HG02623 (cell line): ENCODE data around the gene SMG6.
A peak's percentile ranks its signal among the peaks of the same experiment; 100 is the strongest.
"Not testable (repeated sequence)": the region's sequence is repeated elsewhere in the genome, so short reads cannot be mapped to it uniquely, and the experiment has no call there.

Experiments used
- ATAC-seq: cut with Tn5 transposase; IDR thresholded peaks from one replicate; pipeline ENCODE4 v1.9.1; 2021; ENCODE audit warnings: moderate library complexity; ENCODE audit not compliant: unreplicated experiment

The SMG6 gene

DNA sequence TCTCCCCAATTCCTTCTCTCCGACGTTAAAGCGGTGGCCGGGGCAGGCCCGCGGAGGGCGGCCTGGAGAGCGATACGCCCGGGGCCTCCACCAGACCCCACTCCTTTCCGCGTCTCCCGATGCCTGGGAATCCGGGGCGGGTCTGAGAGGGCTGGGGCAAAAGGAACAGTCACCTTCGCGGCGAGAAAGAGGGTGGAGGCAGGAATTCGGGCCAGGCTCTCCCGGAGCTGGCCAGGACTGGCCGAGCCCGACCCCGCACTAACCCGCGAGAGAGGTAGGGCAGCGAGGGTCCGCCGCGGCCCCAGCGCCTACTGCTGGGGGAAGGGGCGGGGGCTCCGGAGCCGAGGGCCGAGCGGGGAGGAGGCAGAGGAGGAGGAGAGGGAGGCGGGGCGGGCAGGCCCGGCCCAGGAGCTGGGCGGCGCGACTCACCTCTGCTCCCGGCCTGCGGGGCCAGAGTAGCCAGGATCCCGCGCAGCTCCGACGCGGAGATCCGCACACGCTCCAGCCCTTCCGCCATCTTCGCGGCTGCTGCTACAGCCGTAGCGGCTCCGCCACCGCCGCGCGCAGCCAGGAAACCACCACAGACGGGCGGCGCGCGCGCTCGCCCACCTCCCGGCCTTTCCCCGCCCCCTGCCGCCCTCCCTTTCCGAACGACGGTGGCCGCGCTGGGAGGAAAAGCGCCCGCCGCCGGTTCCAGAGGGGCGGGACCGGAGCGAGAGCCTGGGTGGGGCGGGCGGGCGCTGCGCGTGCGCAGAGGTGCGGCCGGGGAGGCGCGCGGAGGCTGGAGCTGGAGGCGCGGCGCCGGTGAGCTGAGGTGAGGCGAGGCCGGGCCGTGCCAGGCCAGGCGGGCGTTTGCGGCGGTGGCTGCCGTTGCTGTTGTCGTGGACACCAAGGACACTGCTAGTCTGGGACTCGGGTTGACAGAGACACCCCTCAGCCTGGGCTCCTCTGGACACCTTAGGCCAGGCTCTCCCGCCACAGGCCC lies at the start of gene SMG6, which contains the start of gene SRR:
Gene SMG6 (minus strand): TSS at position 582 of the 985 bp plus-strand sequence. CDS start 65 bp downstream, at position 517.
Gene SRR (plus strand): TSS at position 747 of the 985 bp plus-strand sequence. CDS start 11,611 bp downstream, outside the sequence.
- peak; percentile 72 for ATAC-seq

DNA sequence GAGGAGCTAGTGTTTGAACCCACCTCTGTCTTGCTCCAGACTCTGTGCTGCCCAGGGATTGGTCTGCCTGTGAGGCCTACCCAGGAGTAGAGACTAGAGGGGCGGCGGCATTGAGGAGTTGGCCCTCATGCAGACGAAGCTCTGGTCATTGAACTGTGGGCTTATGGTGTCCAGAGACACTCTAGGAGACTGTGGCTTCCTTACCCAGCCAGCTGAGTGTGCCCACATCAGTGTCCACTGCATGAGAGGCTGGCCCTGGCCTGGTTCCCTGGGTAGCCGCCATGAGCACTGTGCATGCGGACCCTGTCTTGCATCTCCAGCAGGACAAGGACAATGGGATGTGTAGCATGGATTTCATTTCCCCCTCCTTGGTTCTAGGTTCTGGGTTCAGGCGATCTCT lies 47.7 kb upstream of the SMG6 start:
- ATAC-seq = no peak

DNA sequence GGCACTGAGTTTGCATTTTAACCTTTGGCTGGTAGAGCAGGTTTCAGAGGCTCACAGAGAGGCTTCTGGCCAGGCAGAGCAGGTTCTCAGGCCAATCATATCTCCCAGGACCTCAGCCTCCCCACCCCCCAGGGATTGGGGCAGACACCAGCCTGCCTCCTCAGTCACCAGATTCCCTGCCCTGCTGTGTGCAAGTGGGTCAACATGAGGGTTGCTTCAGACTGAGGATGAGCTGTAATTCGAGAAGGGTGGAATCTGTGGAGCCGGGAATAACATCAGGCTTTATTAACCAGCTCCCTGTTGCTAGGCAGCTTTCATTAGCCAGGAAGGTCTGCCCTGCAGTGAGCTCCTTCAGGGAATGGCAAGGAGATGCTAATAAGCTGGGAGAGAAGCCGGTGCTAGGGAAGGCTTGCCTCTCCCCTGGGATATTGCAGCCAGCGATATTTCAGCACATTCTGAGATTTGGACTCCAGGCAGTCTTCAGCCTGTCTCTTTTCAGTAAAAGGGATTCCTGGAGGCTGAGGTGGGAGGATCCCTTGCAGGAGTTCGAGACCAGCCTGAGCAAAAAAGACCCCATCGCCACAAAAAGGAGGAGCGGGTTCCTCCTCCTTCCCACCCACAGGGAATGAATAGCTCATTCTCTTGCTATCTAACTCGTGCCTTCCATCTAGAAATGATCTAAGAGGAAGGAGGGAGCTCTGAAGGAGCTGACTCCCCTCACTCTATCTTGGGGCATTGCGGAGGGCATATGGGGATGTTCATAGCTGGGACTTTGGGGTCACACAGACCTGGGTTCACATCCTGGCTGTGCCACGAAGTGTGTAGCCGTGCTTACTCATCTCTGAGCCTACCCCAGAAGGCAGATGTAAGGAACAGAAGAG lies 44.5 kb upstream of the SMG6 start:
- ATAC-seq = no peak

DNA sequence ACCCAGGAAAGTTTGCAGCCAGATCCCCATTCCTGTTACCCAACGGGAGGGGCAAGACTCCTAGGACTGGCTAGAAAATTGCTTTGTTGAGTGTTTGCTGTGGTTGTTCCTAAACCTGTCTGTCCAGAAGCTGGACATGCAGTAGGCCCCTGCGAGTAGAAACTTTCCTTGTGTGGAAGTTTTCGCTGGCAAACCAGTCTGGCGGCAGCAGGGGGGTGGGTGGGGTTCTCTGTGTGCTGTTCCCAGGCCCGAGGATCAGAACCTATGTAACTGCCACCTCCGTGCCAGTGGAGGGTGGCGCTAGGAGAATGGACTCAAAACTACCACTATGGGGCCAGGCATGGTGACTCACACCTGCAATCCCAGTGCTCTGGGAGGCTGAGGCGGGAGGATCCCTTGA lies 42.9 kb upstream of the SMG6 start:
- ATAC-seq = no peak

DNA sequence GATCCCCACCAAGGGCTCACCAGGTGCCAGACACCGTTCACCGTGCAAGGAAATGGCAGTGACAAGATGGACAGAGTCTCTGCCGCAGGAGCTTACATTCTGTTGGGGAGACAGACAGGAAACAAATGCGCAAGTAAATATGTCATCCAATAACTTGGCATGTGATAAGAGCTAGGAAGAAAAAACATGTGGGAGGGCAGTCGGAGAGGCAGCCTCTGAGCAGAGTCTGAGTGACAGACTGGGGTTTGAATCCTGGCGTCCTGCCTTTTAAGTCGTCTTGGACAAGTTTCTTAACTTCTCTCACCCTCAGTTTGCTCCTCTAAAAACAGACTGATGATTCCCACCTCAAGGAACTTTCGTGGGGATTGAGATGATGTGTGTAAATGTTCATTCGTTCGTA lies 40.9 kb upstream of the SMG6 start:
- no peak for ATAC-seq

DNA sequence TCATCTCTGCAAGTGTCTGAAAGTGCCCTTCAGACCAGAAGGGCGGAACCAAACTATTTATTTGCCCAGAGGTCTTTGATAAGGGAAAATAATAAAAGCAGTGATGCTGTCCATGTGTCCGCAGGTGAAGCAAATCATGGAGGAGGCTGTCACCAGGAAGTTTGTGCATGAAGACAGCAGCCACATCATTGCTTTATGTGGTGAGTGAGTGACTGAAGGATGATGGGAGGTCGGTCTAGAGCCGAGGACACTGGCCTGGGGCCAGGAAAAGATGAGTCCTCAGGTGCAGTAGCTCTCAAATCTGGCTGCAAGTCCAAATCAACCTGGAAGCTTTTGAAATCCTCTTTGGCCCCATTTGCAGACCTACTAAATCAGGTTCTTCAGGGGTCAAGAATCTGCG lies 39.8 kb upstream of the SMG6 start:
- ATAC-seq = no peak

DNA sequence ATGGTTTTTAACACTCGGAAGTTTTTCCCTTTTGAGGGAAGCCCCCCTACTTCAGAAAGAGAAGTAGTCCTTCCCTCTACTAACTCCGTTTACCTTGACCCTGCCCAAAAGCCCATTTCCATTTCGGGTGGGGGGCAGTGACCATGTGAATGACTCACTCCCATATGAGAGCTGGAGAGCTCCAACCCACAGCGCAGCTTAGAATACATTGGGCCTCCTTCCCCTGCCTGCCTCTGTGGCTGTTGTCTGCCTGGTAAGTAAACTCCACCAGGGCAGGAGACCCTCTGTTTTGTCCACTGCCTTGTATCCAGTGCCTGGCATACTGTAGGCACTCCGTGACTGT lies 34.7 kb upstream of the SMG6 start:
- ATAC-seq = no peak

DNA sequence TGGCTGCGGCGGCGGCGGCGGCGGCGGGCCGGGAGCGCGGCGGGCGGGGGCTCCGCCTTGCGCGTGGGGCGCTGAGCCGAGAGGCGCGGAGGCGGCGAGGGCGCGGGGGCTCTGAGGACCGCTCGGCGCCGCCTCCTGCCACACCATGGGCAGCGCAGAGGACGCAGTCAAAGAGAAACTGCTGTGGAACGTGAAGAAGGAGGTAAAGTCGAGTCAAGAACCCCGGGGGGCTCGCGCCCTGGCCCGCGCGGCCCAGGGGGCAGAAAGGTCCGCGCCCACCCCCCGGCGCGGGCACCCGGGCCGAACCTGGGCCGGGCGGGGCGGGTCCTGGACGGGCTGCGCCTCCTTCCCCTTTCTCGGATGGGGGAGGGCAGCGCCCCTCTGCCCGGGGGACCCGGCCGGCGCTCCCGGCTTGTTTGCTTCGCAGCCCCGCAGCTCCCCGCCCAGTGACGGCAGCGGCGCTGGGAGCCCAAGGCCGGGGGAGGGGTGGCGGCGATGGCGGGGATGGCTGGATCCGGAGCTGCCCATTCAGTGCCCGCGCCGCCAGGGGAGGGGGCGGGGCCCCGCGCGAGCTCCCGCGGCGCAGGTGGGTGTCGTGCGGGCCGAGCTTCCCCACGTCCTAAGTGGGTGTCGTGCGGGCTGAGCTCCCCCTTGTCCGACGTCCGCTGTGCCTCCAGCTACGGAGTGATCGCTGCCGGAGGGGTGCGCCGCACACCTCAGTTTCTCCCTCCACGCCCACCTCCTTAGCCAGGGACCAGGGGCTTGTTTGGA lies 34.1 kb upstream of the SMG6 start:
- ATAC-seq = no peak

DNA sequence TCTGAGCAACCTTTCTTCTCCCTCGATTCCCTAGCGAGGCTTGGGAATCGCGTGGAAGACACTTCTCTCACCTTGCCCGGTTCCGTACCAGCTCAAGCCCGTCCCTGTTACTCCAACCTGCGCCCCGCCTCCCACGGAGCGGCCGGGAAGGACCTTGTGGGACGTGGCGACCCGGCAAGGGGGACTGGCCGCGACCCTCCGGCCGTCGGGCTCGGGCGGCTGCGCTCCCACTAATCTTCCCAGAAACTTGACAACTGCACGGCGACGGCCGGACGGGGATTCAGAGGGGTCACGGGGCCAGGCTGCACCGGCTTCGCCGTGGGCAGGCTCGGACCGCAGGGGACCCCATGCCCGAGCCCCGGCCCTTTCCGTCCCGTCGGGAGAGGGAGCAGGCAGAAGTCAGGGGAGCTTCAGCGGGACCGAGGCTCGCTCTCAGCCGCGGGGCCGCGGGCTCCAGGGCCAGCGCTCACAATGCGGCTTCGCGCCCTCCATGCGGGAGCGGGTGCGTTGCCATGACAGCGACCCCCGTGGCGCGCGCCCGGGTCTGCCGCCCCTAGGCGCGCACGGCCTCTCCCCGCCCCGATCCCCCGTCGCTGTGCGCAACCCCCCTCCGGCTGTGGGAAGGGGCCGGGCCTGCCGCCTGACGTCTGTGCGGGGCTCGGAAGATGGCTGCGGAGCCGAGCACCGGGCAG lies 33.4 kb upstream of the SMG6 start, which contains the start of gene SGSM2:
Gene SGSM2 (plus strand): TSS at position 650 of the 692 bp plus-strand sequence. CDS start 188 bp downstream, outside the sequence.
- no peak for ATAC-seq

DNA sequence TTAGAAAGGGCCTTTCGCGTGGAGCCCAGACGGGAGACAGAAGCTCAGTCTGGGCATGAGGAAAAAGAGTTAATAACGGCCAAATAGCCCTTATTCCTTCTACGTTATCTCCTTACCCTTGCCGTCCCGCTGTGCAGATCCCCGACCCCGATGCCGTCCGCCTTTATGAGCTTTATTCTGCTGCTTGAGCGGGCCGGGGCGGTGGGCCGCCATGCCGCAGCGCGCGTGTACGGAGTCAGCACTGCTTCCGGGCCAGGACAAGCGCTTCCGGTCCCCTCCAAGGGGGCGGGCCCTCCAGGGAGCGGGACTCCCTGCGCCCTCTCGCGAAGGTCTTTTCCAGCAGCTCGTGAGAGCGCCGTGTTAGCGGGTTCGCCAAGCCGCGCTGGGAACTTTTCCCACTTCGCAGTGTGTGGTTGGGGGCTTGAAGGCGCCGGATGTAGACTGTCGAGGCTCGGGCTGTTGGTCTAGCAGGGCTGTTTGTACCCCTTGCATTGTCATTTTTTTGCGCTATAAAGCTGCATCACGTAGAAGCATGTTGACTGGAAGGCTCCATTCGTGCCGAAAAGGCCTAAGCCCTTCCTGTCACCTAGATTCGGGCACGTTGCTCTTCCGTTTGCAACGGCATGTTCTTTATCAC lies 32.7 kb upstream of the SMG6 start, which contains the start of gene TSR1:
Gene TSR1 (minus strand): TSS at position 243 of the 637 bp plus-strand sequence. CDS start 30 bp downstream, at position 213.
- ATAC-seq = peak; percentile 85

DNA sequence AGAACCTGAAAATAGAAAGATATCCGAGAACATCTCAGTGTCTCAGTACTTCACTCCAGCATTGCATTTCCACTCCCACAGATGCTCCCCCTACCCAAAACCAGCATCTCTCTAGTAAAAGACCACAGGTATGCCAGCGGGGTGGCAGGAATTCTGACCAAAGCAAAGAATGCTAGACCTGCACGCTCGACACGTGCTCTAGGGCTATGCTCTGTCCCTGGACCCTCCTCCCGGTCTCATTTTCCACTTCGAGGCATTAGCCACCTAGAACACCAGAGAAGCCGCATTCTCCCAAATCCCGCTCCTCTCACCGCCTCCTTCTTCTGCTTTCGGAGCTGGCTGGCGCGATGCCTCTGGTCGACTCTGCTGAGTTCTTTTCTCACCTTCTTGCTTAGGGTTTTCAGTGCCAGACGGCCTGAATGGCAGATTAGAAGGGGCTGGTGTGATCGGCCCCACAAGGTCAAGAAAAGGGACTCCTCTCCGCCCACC lies 32.2 kb upstream of the SMG6 start:
- no peak for ATAC-seq

DNA sequence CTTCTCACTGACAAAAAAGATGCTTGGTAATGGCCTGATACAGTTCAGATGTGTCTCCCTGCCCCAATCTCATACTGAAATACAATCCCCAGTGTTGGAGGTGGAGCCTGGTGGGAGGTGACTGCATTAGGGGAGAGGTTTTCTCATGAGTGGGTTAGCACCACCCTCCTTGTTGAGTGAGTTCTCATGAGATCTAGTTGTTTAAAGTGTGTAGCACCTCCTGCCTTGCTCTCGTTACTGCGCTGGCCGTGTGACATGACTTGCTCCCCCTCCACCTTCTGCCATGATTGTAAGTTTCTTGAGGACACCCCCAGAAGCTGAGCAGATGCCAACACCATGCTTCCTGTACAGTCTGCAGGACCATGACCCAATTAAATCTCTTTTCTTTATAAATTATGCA lies 27.7 kb upstream of the SMG6 start:
- ATAC-seq = no peak

DNA sequence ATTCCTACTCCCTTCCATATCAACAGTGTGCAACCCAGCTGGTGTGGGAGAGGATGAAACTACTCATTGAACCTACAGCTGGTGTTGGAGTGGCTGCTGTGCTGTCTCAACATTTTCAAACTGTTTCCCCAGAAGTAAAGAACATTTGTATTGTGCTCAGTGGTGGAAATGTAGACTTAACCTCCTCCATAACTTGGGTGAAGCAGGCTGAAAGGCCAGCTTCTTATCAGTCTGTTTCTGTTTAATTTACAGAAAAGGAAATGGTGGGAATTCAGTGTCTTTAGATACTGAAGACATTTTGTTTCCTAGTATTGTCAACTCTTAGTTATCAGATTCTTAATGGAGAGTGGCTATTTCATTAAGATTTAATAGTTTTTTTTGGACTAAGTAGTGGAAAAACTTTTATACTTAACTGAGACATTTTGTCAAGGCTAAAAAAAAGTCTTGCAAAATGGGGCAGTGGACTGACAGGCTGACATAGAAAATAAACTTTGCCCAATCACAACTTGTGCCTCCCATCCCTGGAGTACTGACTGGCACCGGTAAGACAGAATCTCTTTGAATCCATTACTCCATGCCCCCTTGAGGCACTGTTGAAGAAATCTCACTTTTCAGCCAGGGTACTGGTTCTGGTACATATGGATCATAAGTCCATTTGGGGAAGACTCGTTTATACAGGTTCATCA lies 20.2 kb upstream of the SMG6 start:
- no peak for ATAC-seq

DNA sequence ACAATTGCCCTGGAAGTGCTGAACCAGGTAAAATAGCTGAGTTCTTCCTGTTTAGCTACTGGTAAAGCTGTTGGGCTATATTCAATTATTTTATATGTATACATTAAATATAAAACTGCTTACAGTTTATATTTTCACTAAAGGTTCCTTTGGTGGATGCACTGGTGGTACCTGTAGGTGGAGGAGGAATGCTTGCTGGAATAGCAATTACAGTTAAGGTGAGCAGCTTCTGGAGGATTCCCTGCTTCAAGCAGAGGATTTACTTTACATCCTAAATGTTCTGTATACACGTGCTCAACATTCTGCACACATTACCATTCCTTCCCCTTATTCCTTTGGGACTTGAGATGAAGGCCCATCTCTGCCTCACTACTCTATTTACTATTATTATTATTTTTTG lies 17.8 kb upstream of the SMG6 start:
- no peak for ATAC-seq

DNA sequence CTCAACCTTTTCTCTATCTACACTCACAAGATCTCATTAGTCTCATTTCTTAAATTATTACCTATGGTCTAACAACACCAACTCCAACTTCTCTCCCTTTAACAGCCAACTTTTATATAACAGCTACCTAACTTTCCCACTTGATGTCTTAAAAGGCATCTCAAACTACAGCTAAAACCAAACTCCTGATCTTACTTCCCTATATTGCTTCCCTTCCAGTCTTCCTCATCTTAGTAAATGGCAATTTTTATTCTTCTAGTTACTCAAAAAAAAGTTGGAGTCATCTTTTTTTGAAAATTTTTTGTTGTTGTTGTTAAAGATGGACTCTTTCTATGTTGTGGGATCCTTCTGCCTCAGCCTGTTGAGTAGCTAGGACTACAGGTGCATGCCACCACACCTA lies 15.5 kb upstream of the SMG6 start:
- ATAC-seq = no peak

DNA sequence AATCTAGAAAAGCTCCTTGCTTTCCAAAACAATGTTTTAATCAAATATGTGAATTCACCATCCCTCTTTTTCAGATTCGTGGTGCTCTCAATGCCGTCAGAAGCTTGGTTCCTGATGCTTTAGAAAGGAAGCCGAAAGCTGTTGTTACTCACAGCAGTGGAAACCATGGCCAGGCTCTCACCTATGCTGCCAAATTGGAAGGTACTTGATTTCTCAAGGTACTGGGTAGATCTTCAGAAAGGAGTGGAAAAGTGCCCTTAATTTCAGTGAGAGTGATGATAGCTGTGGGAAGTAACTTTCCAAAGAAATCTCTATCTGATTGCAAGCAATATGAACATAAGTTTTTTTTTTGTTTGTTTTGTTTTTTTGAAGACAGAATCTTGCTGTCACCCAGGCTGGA lies 14.2 kb upstream of the SMG6 start:
- no peak for ATAC-seq

DNA sequence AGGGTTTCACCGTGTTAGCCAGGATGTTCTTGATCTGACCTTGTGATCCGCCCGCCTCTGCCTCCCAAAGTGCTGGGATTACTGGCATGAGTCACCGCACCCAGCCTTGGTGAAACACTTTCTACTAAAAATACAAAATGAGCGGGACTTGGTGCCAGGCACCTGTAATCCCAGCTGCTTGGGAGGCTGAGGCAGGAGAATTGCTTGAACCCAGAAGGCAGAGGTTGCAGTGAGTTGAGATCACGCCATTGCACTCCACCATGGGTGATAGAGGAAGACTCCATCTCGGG lies 13.3 kb upstream of the SMG6 start:
- not testable (repeated sequence) for ATAC-seq

DNA sequence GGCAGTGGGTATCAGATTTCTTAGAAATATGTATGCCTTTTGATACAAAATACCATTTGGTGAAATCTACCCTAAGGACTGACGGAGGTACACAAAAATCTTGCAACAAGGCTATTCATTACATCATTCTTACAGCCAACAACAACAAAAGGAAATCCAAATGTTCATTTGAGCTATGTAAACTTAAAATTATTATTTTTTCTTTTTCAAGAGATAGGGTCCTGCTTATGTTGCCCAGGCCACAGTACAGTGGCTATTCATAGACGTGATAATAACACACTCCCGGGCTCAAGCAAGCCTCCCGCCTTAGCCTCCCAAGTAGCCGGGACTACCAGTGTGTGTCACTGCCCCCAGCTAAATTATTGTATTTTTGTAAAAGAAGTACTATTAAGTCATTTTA lies 9.2 kb upstream of the SMG6 start:
- ATAC-seq = no peak
